ENCODE results near the gene LARP4. TPM values are rescaled to one million over a fixed set of nuclear protein-coding genes. Genes with fewer than 3 reads are reported as not detected.

LARP4 gene
- polyA plus RNA-seq, 1 donor from 2014 or later: 17.8 TPM

Other genes with a start within 250 kb of the LARP4 start
- 463 and 470 TPM in 2 replicates for gene CERS5, start 233.5 kb upstream of the LARP4 start, polyA plus RNA-seq
- gene LIMA1, start 117.4 kb upstream of the LARP4 start, polyA plus RNA-seq: 4.4 and 7.6 TPM in 2 replicates
- gene FAM186A, start 4.3 kb upstream of the LARP4 start, polyA plus RNA-seq: not detected in 2 replicates
- 43.4 and 44.0 TPM in 2 replicates for gene DIP2B, start 104.1 kb downstream of the LARP4 start, polyA plus RNA-seq

Measured in neural cell (in vitro differentiated cells).